ENCODE data around the gene HMGB3. TPM values are rescaled to one million over a fixed set of nuclear protein-coding genes. Genes with fewer than 3 reads are reported as not detected.
A peak's percentile ranks its signal among the peaks of the same experiment; 100 is the strongest.
"Not testable (repeated sequence)": the region's sequence is repeated elsewhere in the genome, so short reads cannot be mapped to it uniquely, and the experiment has no call there.

HMGB3 gene
- total RNA-seq, 1 donor from 2014 or later: 103 TPM

GRCh38 chrX:150984169-150984824 lies 1.2 kb downstream of the HMGB3 start:
- Mint-ChIP-seq H3K4me3 (peak overlapping the region; percentile 84), H3K27me3 (ENCODE audit: low read depth) (no peaks in the 10 kb centered on the region), H3K36me3 (peaks cover 5% of the 10 kb centered on the region), H3K4me1 (peaks cover 6% of the 10 kb centered on the region), H3K27ac (peak overlapping the region; percentile 82), H3K9me3 (peaks cover 24% of the 10 kb centered on the region)
- DNase-seq (ENCODE audit: low spot score in 2 of 2, unreplicated experiment in 2 of 2): peak in 1 of 2 experiments; percentile 39
- TF ChIP-seq CTCF (IDR thresholded peaks at IDR 0.05; ENCODE audit: unreplicated experiment): no peak

- H3K27ac Mint-ChIP-seq; H3K36me3 Mint-ChIP-seq; H3K27me3 Mint-ChIP-seq (ENCODE audit: low read depth); H3K4me3 Mint-ChIP-seq; H3K4me1 Mint-ChIP-seq; DNase-seq (ENCODE audit: low spot score in 2 of 2, unreplicated experiment in 2 of 2): not testable (repeated sequence)
- H3K9me3 Mint-ChIP-seq: peaks cover 10% of the 10 kb centered on the region
These were observed 4.6 kb downstream of the HMGB3 start for GRCh38 chrX:150987687-150988086.

GRCh38 chrX:150989420-150989819 lies 6.3 kb downstream of the HMGB3 start:
- Mint-ChIP-seq H3K9me3 (peaks cover 22% of the 10 kb centered on the region), H3K4me1 (peaks cover 6% of the 10 kb centered on the region), H3K4me3 (no peak overlapping the region), H3K36me3 (peaks cover 5% of the 10 kb centered on the region), H3K27ac (no peak overlapping the region), H3K27me3 (ENCODE audit: low read depth) (no peaks in the 10 kb centered on the region)
- no peak for DNase-seq (ENCODE audit: low spot score in 2 of 2, unreplicated experiment in 2 of 2)
- TF ChIP-seq CTCF (IDR thresholded peaks at IDR 0.05; ENCODE audit: unreplicated experiment): no peak

- Mint-ChIP-seq H3K4me3 (no peak overlapping the region), H3K4me1 (no peaks in the 10 kb centered on the region), H3K27ac (no peak overlapping the region), H3K9me3 (peaks cover 15% of the 10 kb centered on the region), H3K27me3 (ENCODE audit: low read depth) (no peaks in the 10 kb centered on the region), H3K36me3 (peaks cover 2% of the 10 kb centered on the region)
- no peak for TF ChIP-seq CTCF (IDR thresholded peaks at IDR 0.05; ENCODE audit: unreplicated experiment)
- no peak for DNase-seq (ENCODE audit: low spot score in 2 of 2, unreplicated experiment in 2 of 2)
These were observed 7.8 kb downstream of the HMGB3 start for GRCh38 chrX:150990910-150991309.

GRCh38 chrX:151000861-151001331 lies 17.8 kb downstream of the HMGB3 start:
- no peaks in the 10 kb centered on the region for H3K36me3 Mint-ChIP-seq

More at GRCh38 chrX:151000861-151001331, 17.8 kb downstream of the HMGB3 start:
- no peak for DNase-seq (ENCODE audit: low spot score in 2 of 2, unreplicated experiment in 2 of 2)
- Mint-ChIP-seq H3K9me3 (peaks cover 16% of the 10 kb centered on the region), H3K4me3 (no peak overlapping the region), H3K4me1 (no peaks in the 10 kb centered on the region), H3K27ac (no peak overlapping the region), H3K27me3 (ENCODE audit: low read depth) (no peaks in the 10 kb centered on the region)
- no peak for TF ChIP-seq CTCF (IDR thresholded peaks at IDR 0.05; ENCODE audit: unreplicated experiment)
